SW 1271 (cell line): ENCODE measurements around the gene BRIP1.
A peak's percentile ranks its signal among the peaks of the same experiment; 100 is the strongest.

Experiments used
- DNase-seq, 2 experiments: peaks; one replicate each; lab custom pipeline; 2025; lab: John Stamatoyannopoulos, UW

Gene BRIP1

GRCh38 chr17:61662741-61663140 lies 200.6 kb downstream of the BRIP1 start:
- DNase-seq, result no peak

- no peak for DNase-seq
Observed at GRCh38 chr17:61662186-61662585, 201.1 kb downstream of the BRIP1 start.

GRCh38 chr17:61660746-61661485 lies 202.4 kb downstream of the BRIP1 start:
- no peak for DNase-seq

- DNase-seq, result no peak
Observed at GRCh38 chr17:61659437-61659836, 203.9 kb downstream of the BRIP1 start.

GRCh38 chr17:61658183-61658582 lies 205.1 kb downstream of the BRIP1 start:
- no peak for DNase-seq

- DNase-seq, result no peak
Observed at GRCh38 chr17:61657338-61657737, 206.0 kb downstream of the BRIP1 start.

GRCh38 chr17:61656721-61657217 lies 206.6 kb downstream of the BRIP1 start:
- DNase-seq, result no peak

GRCh38 chr17:61650749-61651148 lies 212.6 kb downstream of the BRIP1 start:
- no peak for DNase-seq

GRCh38 chr17:61648587-61648986 lies 214.7 kb downstream of the BRIP1 start:
- DNase-seq, result no peak

- DNase-seq, result no peak
Observed at GRCh38 chr17:61647047-61647446, 216.3 kb downstream of the BRIP1 start.

GRCh38 chr17:61646482-61646881 lies 216.8 kb downstream of the BRIP1 start:
- no peak for DNase-seq

GRCh38 chr17:61645920-61646319 lies 217.4 kb downstream of the BRIP1 start:
- no peak for DNase-seq

GRCh38 chr17:61644800-61645774 lies 218.2 kb downstream of the BRIP1 start:
- no peak for DNase-seq

GRCh38 chr17:61642768-61643167 lies 220.6 kb downstream of the BRIP1 start:
- DNase-seq, result no peak

GRCh38 chr17:61641715-61642114 lies 221.6 kb downstream of the BRIP1 start:
- no peak for DNase-seq

GRCh38 chr17:61641084-61641483 lies 222.2 kb downstream of the BRIP1 start:
- DNase-seq, result no peak

GRCh38 chr17:61639818-61640217 lies 223.5 kb downstream of the BRIP1 start:
- DNase-seq, result no peak

GRCh38 chr17:61638087-61638486 lies 225.2 kb downstream of the BRIP1 start:
- DNase-seq, result no peak

- peak in 1 of 2 experiments; percentile 56 for DNase-seq
Observed at GRCh38 chr17:61635913-61636432, 227.4 kb downstream of the BRIP1 start.

GRCh38 chr17:61634942-61635538 lies 228.3 kb downstream of the BRIP1 start:
- DNase-seq, result no peak

- no peak for DNase-seq
Observed at GRCh38 chr17:61634011-61634539, 229.3 kb downstream of the BRIP1 start.

- DNase-seq, result no peak
Observed at GRCh38 chr17:61632826-61633225, 230.5 kb downstream of the BRIP1 start.
